GM12891 (cell line): ENCODE measurements around the gene FEM1C.

Source experiments
- DNase-seq: peaks from one replicate; pipeline ENCODE4 v3.0.0; 2011; ENCODE audit warnings: low spot score; ENCODE audit not compliant: insufficient read length
- FAIRE-seq: peaks from 2 replicates; lab custom pipeline; 2011; peaks lifted over from hg19 to GRCh38; lab: Jason Lieb, UNC
- PAX5 ChIP-seq: IDR thresholded peaks from 2 replicates; pipeline ENCODE4 v1.6.1; 2011; ENCODE audit warnings: low read length, moderate library complexity, mild to moderate bottlenecking; ENCODE audit not compliant: insufficient read depth, severe bottlenecking
- POLR2A ChIP-seq: IDR thresholded peaks from 2 replicates; pipeline ENCODE4 v1.6.1; 2011; ENCODE audit warnings: low read depth, low read length, control low read depth
- POLR2AphosphoS5 ChIP-seq: IDR thresholded peaks from 2 replicates; pipeline ENCODE4 v1.6.1; 2011; ENCODE audit warnings: low read depth, low read length, control low read depth
- POU2F2 ChIP-seq: IDR thresholded peaks from 2 replicates; pipeline ENCODE4 v1.6.1; 2011; ENCODE audit warnings: low read depth, mild to moderate bottlenecking, control low read depth, low read length, moderate library complexity
- SPI1 ChIP-seq: IDR thresholded peaks from 2 replicates; pipeline ENCODE4 v1.6.1; 2011; ENCODE audit warnings: low read depth, low read length, control low read depth
- TAF1 ChIP-seq: IDR thresholded peaks from 2 replicates; pipeline ENCODE4 v1.6.1; 2011; ENCODE audit warnings: low read depth, low read length, control low read depth

Gene FEM1C

GRCh38 chr5:115542086-115542485 lies 2.5 kb downstream of the FEM1C start:
- DNase-seq (no peak), FAIRE-seq (peak; percentile 26)
- TF ChIP-seq TAF1: no peak
- TF ChIP-seq POLR2A: no peak
- no peak for TF ChIP-seq PAX5
- TF ChIP-seq SPI1: no peak
- TF ChIP-seq POLR2AphosphoS5: no peak
- TF ChIP-seq POU2F2: no peak

- DNase-seq: no peak
- no peak for TF ChIP-seq SPI1
- no peak for TF ChIP-seq TAF1
- no peak for TF ChIP-seq PAX5
- TF ChIP-seq POU2F2: no peak
- TF ChIP-seq POLR2AphosphoS5: no peak
- TF ChIP-seq POLR2A: no peak
- peak; percentile 78 for FAIRE-seq
These were observed 3.0 kb downstream of the FEM1C start for GRCh38 chr5:115541611-115542010.

DNA sequence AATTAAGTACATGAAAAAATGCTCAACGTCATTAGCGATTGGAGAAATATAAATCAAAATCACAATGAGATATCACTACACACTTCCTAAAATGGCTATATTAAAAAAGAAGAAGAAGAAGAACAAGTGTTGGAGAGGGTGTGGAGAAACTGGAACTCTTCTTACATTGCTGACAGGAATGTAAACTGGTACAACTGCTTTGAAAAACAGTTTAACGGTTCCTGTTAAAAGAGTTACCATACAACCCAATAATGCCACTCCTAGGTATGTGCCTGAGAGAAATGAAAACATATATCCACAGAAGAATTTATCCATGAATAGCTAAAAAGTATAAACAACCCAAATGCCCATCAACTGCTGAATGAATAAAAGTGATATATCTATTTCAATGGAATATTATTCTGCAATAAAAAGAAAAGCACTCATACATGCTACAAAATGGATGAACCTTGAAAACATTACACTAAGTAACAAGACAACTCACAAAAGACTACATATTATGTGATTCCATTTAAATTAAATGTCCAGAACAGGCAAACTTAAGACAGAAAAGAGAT lies 9.0 kb downstream of the FEM1C start:
- FAIRE-seq: no peak
- no peak for DNase-seq
- TF ChIP-seq POLR2A: no peak
- TF ChIP-seq POU2F2: no peak
- TF ChIP-seq TAF1: no peak
- TF ChIP-seq SPI1: no peak
- no peak for TF ChIP-seq POLR2AphosphoS5
- no peak for TF ChIP-seq PAX5

GRCh38 chr5:115532517-115532916 lies 12.1 kb downstream of the FEM1C start:
- no peak for FAIRE-seq
- TF ChIP-seq POLR2AphosphoS5 (no peak), SPI1 (no peak), POU2F2 (no peak), POLR2A (no peak), PAX5 (no peak), TAF1 (no peak)
- no peak for DNase-seq

DNA sequence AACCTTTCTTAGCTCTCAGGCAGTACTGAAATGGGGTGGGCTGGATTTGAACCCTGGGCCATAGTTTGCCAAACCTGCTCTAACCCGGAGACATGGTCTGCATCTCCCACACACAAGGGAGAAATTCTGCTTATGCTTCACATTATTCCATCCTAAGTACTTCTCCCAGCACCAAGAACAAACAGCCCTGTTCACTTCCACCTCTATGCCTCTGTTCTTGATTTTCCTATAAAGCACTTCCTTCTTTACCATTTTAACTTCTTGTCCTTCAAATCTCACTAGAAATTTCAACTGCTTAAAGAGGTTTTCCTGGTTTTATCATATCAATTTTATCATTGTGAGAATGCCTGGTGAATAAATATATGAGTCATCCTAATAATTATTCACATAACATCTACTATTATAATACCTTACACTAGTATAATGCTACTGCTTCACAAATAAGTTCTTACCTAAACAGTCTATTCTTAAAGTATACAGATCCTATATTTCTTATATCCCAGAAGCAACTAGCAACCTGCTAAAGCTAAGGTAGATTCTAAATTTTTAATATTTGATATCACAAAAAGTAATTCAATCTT lies 12.7 kb downstream of the FEM1C start:
- DNase-seq: no peak
- TF ChIP-seq POU2F2 (no peak), TAF1 (no peak), POLR2A (no peak), SPI1 (0 out of 2 replicates have a peak, but pooled peaks have one; percentile 14)
- no peak for FAIRE-seq

- TF ChIP-seq POLR2A (no peak), POLR2AphosphoS5 (no peak), SPI1 (no peak)
- DNase-seq (no peak), FAIRE-seq (no peak)
These were observed 13.2 kb downstream of the FEM1C start for GRCh38 chr5:115531380-115531779.

DNA sequence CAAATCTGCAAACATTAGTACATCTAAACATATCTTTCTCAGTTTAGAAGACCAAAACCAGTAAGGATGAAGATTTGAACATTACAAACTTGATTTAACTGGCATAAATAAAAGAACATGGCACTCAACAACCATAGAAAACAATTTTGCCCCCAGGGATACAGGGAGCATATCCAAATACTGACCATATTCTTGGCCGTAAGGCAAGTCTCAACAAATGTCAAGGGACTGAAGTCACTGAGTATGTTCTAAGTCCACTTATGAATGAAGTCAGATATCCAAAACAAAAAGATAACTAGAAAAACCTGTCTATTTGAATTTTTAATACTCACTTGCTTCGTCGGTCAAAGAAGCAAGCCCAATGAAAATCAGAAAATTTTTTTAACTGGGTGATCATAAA lies 14.1 kb downstream of the FEM1C start:
- FAIRE-seq (no peak), DNase-seq (no peak)
- no peak for TF ChIP-seq POU2F2
- TF ChIP-seq SPI1: no peak

GRCh38 chr5:115526604-115527003 lies 18.0 kb downstream of the FEM1C start:
- TF ChIP-seq POLR2AphosphoS5: no peak
- TF ChIP-seq POU2F2: no peak
- TF ChIP-seq TAF1: no peak
- TF ChIP-seq POLR2A: no peak
- no peak for TF ChIP-seq PAX5
- DNase-seq (no peak), FAIRE-seq (no peak)

DNA sequence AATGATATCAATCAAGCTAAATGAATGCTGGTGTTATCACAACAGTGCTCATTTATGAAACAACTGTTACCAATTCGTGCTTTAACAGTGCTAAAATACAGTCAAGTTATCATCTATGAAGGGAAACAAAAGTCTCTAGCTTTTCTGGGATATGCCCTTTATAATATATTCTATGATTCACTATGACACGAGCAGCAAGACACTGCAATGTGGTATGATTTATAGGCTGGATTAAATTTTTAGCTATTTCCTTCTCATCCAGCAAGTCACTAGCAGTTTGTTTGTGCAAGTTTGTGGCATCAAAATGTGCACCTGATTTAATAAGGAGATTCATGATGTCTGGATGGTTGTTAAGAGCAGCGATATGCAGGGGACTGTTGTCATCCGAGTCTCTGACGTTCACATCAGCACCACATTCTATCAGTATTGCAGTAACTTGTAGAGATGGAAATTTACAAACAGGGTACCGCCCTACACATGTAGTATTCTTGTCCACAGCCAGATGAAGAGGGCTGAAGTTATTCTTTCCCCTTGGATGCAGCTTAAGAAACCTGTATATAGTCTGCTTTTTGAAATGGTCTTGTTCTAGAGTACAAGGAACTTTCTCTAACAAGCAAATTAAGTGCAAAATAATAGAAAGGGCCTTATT lies 20.3 kb downstream of the FEM1C start:
- FAIRE-seq (no peak), DNase-seq (no peak)
- TF ChIP-seq PAX5 (no peak), POLR2A (no peak), POU2F2 (no peak), TAF1 (no peak), SPI1 (no peak), POLR2AphosphoS5 (no peak)

DNA sequence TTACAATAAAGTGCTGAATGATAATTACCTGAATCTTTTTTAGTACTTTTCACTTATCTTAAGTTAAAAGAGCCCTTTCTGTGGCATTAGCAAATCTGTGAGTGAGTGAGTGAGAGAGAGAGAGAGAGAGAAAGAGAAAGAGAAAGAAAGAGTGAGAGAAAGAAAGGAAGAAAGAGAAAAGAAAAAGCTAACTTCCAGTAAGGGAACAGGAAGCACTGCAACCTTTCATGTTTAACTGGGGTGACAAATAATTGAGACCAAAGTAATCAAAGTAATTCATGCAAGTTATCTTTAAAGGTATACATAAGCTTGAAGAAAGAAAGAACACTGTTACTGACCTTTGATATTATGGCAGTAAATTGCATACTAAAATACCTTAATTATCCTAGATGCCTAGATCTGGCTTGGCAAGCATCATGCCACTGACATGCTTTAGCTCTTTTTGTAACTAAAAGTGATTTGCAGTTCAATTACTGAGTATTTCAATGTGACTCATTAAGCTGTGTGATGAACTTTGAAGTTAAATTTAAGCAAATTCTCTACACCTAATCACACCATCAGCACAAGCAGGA lies 21.7 kb downstream of the FEM1C start:
- TF ChIP-seq POLR2A: no peak
- TF ChIP-seq TAF1: no peak
- TF ChIP-seq POU2F2: no peak
- no peak for TF ChIP-seq PAX5
- TF ChIP-seq POLR2AphosphoS5: no peak
- no peak for TF ChIP-seq SPI1
- no peak for DNase-seq
- FAIRE-seq: peak; percentile 52
